ENCODE measurements around the gene SAFB2. TPM values are rescaled to one million over a fixed set of nuclear protein-coding genes. Genes with fewer than 3 reads are reported as not detected.

Gene SAFB2
- total and polyA plus RNA-seq, 2 of the 13 experiments (the other 11 are each of a cell fraction or from before 2014, with no cell fraction given): 11.2 to 31.5 TPM

GRCh38 chr19:5594521-5594950 lies 28.0 kb downstream of the SAFB2 start (continued):
- TF ChIP-seq, protein P1, sequence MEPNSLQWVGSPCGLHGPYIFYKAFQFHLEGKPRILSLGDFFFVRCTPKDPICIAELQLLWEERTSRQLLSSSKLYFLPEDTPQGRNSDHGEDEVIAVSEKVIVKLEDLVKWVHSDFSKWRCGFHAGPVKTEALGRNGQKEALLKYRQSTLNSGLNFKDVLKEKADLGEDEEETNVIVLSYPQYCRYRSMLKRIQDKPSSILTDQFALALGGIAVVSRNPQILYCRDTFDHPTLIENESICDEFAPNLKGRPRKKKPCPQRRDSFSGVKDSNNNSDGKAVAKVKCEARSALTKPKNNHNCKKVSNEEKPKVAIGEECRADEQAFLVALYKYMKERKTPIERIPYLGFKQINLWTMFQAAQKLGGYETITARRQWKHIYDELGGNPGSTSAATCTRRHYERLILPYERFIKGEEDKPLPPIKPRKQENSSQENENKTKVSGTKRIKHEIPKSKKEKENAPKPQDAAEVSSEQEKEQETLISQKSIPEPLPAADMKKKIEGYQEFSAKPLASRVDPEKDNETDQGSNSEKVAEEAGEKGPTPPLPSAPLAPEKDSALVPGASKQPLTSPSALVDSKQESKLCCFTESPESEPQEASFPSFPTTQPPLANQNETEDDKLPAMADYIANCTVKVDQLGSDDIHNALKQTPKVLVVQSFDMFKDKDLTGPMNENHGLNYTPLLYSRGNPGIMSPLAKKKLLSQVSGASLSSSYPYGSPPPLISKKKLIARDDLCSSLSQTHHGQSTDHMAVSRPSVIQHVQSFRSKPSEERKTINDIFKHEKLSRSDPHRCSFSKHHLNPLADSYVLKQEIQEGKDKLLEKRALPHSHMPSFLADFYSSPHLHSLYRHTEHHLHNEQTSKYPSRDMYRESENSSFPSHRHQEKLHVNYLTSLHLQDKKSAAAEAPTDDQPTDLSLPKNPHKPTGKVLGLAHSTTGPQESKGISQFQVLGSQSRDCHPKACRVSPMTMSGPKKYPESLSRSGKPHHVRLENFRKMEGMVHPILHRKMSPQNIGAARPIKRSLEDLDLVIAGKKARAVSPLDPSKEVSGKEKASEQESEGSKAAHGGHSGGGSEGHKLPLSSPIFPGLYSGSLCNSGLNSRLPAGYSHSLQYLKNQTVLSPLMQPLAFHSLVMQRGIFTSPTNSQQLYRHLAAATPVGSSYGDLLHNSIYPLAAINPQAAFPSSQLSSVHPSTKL (CRISPR knock-in tag; IDR thresholded peaks at IDR 0.05): peak; percentile 85
- TF ChIP-seq ZMYM4 (CRISPR knock-in tag; IDR thresholded peaks at IDR 0.05) (no peak), TFAP4 (IDR thresholded peaks at IDR 0.05; ENCODE audit: borderline replicate concordance, low read depth) (peak; percentile 64; the same call in 1 of the 2 replicates), TCF7 (IDR thresholded peaks at IDR 0.05; ENCODE audit: low read depth) (peak; percentile 60), NFYC (CRISPR knock-in tag; IDR thresholded peaks at IDR 0.05) (no peak), ZNF484 (CRISPR knock-in tag; IDR thresholded peaks at IDR 0.05; ENCODE audit: borderline replicate concordance, low read depth) (no peak), ZNF563 (CRISPR knock-in tag; IDR thresholded peaks at IDR 0.05) (no peak), KDM2A (CRISPR knock-in tag; IDR thresholded peaks at IDR 0.05; ENCODE audit: borderline replicate concordance, low read depth) (peak; percentile 62; the same call in 1 of the 2 replicates), SSRP1 (CRISPR knock-in tag; IDR thresholded peaks at IDR 0.05) (0 out of 2 replicates have a peak, but pooled peaks have one; percentile 73), HDAC1 (CRISPR knock-in tag; IDR thresholded peaks at IDR 0.05) (peak; percentile 91), ZNF790 (CRISPR knock-in tag; IDR thresholded peaks at IDR 0.05; ENCODE audit: borderline replicate concordance) (no peak), HOXA3 (CRISPR knock-in tag; IDR thresholded peaks at IDR 0.05) (peak; percentile 84; the same call in 1 of the 2 replicates), SPEN (CRISPR knock-in tag; IDR thresholded peaks at IDR 0.05; ENCODE audit: low read depth) (peak; percentile 84), RCOR2 (CRISPR knock-in tag; IDR thresholded peaks at IDR 0.05) (peak; percentile 90), NONO (IDR thresholded peaks at IDR 0.05) (no peak), NONO (CRISPR knock-in tag; conservative IDR thresholded peaks at IDR 0.05) (no peak), ZSCAN12 (CRISPR knock-in tag; IDR thresholded peaks at IDR 0.05) (no peak), ZNF225 (CRISPR knock-in tag; IDR thresholded peaks at IDR 0.05) (no peak), PRMT3 (CRISPR knock-in tag; IDR thresholded peaks at IDR 0.05; ENCODE audit: borderline replicate concordance, low read depth) (no peak), HOXA7 (CRISPR knock-in tag; IDR thresholded peaks at IDR 0.05) (no peak), SOX6 (IDR thresholded peaks at IDR 0.05) (no peak), SOX6 (CRISPR knock-in tag; IDR thresholded peaks at IDR 0.05) (peak; percentile 65), ZNF512B (CRISPR knock-in tag; IDR thresholded peaks at IDR 0.05; ENCODE audit: borderline replicate concordance) (peak; percentile 69; the same call in 1 of the 2 replicates)
- TF ChIP-seq, protein P2, sequence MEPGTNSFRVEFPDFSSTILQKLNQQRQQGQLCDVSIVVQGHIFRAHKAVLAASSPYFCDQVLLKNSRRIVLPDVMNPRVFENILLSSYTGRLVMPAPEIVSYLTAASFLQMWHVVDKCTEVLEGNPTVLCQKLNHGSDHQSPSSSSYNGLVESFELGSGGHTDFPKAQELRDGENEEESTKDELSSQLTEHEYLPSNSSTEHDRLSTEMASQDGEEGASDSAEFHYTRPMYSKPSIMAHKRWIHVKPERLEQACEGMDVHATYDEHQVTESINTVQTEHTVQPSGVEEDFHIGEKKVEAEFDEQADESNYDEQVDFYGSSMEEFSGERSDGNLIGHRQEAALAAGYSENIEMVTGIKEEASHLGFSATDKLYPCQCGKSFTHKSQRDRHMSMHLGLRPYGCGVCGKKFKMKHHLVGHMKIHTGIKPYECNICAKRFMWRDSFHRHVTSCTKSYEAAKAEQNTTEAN (CRISPR knock-in tag; conservative IDR thresholded peaks at IDR 0.05): no peak
